Inferior parietal cortex (tissue), 1 donor: ENCODE measurements around the gene RPS6KA5.
"Not testable (repeated sequence)": the region's sequence is repeated elsewhere in the genome, so short reads cannot be mapped to it uniquely, and the experiment has no call there.

Source experiments
- DNase-seq: peaks from one replicate; pipeline ENCODE4 v3.0.0-alpha.2; 2016; ENCODE audit errors: extremely low spot score

Gene RPS6KA5

GRCh38 chr14:90870950-90871604, 189.4 kb downstream of the RPS6KA5 start:
- no peak for DNase-seq

- no peak for DNase-seq
These were observed 192.9 kb downstream of the RPS6KA5 start for GRCh38 chr14:90867501-90867900.

GRCh38 chr14:90866833-90867232, 193.6 kb downstream of the RPS6KA5 start:
- no peak for DNase-seq

GRCh38 chr14:90864741-90865140, 195.7 kb downstream of the RPS6KA5 start:
- no peak for DNase-seq

- no peak for DNase-seq
These were observed 201.9 kb downstream of the RPS6KA5 start for GRCh38 chr14:90858511-90858910.

GRCh38 chr14:90857866-90858265, 202.6 kb downstream of the RPS6KA5 start:
- no peak for DNase-seq

- DNase-seq: not testable (repeated sequence)
These were observed 204.3 kb downstream of the RPS6KA5 start for GRCh38 chr14:90856115-90856514.

- DNase-seq: no peak
These were observed 207.3 kb downstream of the RPS6KA5 start for GRCh38 chr14:90853116-90853515.

- DNase-seq: no peak
These were observed 209.0 kb downstream of the RPS6KA5 start for GRCh38 chr14:90851327-90852036.

GRCh38 chr14:90850487-90850886, 210.0 kb downstream of the RPS6KA5 start:
- no peak for DNase-seq

GRCh38 chr14:90849787-90850444, 210.5 kb downstream of the RPS6KA5 start:
- no peak for DNase-seq

GRCh38 chr14:90848944-90849731, 211.3 kb downstream of the RPS6KA5 start:
- DNase-seq: no peak

- DNase-seq: no peak
These were observed 213.9 kb downstream of the RPS6KA5 start for GRCh38 chr14:90846511-90846910.

- DNase-seq: no peak
These were observed 216.1 kb downstream of the RPS6KA5 start for GRCh38 chr14:90844321-90844720.

GRCh38 chr14:90842726-90843125, 217.7 kb downstream of the RPS6KA5 start:
- DNase-seq: peak; percentile 53

- DNase-seq: not testable (repeated sequence)
These were observed 219.8 kb downstream of the RPS6KA5 start for GRCh38 chr14:90840667-90841066.

GRCh38 chr14:90839889-90840266, 220.6 kb downstream of the RPS6KA5 start:
- no peak for DNase-seq

- DNase-seq: no peak
These were observed 221.2 kb downstream of the RPS6KA5 start for GRCh38 chr14:90839024-90839888.

GRCh38 chr14:90838531-90838930, 221.9 kb downstream of the RPS6KA5 start:
- DNase-seq: not testable (repeated sequence)

GRCh38 chr14:90837355-90837754, 223.1 kb downstream of the RPS6KA5 start:
- no peak for DNase-seq

- DNase-seq: no peak
These were observed 223.8 kb downstream of the RPS6KA5 start for GRCh38 chr14:90836692-90837063.
